HFF-Myc (cell line): ENCODE data around the gene FBXO3.

Source experiments
- DNase-seq: peaks from one replicate; pipeline ENCODE4 v3.0.0-alpha.2; 2011; ENCODE audit warnings: low read depth; ENCODE audit errors: extremely low read depth
- H3K4me3 ChIP-seq: replicated peaks from 2 replicates; pipeline ENCODE4 v1.5.1; 2011; ENCODE audit warnings: low read depth, mild to moderate bottlenecking, control low read depth, low read length
- CTCF ChIP-seq: IDR thresholded peaks from 2 replicates; pipeline ENCODE4 v1.5.1; 2012; ENCODE audit warnings: mild to moderate bottlenecking, low read depth, low read length, control low read depth; ENCODE audit errors: missing control alignments

FBXO3 gene

GRCh38 chr11:33700063-33700501, 74.2 kb downstream of the FBXO3 start:
- H3K4me3 ChIP-seq = peak overlapping the region; percentile 37
- TF ChIP-seq CTCF = no peak
- no peak for DNase-seq

GRCh38 chr11:33699515-33700062, 74.7 kb downstream of the FBXO3 start:
- no peak overlapping the region for H3K4me3 ChIP-seq
- no peak for TF ChIP-seq CTCF
- no peak for DNase-seq

GRCh38 chr11:33698921-33699320, 75.4 kb downstream of the FBXO3 start:
- no peak for DNase-seq
- H3K4me3 ChIP-seq = no peak overlapping the region
- no peak for TF ChIP-seq CTCF

GRCh38 chr11:33697997-33698396, 76.3 kb downstream of the FBXO3 start:
- TF ChIP-seq CTCF = no peak
- no peak for DNase-seq
- H3K4me3 ChIP-seq = no peak overlapping the region

- no peak for DNase-seq
- H3K4me3 ChIP-seq = no peak overlapping the region
- TF ChIP-seq CTCF = no peak
Measured at GRCh38 chr11:33696931-33697638, 77.2 kb downstream of the FBXO3 start.

- DNase-seq = no peak
- TF ChIP-seq CTCF = no peak
- no peak overlapping the region for H3K4me3 ChIP-seq
Measured at GRCh38 chr11:33696411-33696810, 77.9 kb downstream of the FBXO3 start.
